GM12872 (cell line): ENCODE data around the gene ANKS1B.

Experiments used
- TF ChIP-seq, protein P1 (sequence below): IDR thresholded peaks from 3 replicates; pipeline ENCODE4 v1.5.1; 2011; ENCODE audit warnings: low read depth, mild to moderate bottlenecking, low read length, moderate library complexity; ENCODE audit not compliant: insufficient read depth

Gene ANKS1B

GRCh38 chr12:99680276-99680675 is 304.5 kb downstream of the ANKS1B start:
- TF ChIP-seq, protein P1, sequence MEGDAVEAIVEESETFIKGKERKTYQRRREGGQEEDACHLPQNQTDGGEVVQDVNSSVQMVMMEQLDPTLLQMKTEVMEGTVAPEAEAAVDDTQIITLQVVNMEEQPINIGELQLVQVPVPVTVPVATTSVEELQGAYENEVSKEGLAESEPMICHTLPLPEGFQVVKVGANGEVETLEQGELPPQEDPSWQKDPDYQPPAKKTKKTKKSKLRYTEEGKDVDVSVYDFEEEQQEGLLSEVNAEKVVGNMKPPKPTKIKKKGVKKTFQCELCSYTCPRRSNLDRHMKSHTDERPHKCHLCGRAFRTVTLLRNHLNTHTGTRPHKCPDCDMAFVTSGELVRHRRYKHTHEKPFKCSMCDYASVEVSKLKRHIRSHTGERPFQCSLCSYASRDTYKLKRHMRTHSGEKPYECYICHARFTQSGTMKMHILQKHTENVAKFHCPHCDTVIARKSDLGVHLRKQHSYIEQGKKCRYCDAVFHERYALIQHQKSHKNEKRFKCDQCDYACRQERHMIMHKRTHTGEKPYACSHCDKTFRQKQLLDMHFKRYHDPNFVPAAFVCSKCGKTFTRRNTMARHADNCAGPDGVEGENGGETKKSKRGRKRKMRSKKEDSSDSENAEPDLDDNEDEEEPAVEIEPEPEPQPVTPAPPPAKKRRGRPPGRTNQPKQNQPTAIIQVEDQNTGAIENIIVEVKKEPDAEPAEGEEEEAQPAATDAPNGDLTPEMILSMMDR, result no peak

DNA sequence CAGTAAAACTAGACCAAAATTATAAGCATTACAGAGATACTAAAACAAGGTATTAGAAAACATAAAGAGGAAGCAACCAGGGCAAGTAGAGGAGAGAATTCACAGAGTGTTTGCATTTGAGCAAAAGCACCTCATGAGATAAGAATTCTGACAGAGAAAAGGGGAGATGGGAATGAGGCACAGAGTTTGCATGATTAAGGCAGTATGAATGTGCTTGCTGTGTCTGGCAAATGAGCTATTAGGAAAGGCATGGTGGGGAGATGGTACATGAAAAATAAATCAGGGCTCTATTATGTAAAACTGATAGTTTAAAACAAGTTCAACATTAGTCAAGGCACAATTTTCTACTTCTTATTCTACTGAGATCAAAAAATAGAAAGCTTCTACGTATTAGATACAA is 314.1 kb downstream of the ANKS1B start:
- TF ChIP-seq, protein P1, result no peak

DNA sequence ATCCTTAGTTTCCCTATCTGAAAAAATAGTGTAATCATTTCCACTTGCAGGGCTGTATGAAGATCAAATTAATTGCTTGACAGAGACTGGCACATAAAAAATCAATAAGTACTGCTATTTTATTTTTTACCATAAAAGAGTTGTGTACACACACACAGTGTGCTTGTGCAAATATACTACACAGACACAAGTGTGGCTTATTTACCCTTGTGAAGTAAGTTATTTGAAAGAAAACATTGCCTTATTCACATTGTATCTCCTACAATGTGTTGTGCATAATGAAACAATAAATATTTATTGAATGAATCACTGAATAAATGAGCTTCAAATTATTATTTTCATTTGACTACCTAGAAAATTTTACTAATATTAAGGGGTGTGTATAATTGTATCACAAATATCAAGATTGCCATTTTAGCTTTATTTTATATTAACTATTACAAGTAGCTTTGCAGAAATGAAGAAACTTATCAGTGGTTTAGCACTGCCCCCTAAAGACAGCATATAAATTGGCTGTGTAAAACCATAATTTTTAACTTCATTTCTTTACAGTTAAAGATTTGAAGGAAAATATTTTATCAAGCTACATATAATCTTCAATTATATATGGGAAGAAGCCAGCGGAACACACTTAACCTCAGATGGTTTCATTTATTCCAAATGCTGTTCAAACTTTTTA is 325.9 kb downstream of the ANKS1B start:
- TF ChIP-seq, protein P1, result peak; percentile 30; the same call in 1 of the 3 replicates

DNA sequence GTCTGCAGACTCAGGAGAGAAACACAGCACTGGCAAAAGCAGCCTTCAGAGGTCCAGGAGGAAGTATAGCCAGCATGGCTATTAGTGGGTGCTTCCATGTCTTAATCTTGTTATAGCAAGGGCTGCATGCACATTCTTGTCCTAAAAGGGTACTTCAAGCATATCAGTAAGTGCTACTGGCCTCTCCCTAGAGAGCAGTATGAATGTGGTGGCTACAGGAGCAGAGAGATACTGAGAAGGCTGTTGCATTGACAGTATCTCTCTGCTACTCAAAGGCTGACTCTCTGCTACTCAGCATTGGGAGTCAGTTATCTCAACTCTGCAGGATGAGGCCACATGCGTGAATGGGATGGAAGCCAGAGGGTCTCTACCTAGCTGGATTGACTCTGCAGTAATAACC is 335.2 kb downstream of the ANKS1B start:
- TF ChIP-seq, protein P1, result no peak

DNA sequence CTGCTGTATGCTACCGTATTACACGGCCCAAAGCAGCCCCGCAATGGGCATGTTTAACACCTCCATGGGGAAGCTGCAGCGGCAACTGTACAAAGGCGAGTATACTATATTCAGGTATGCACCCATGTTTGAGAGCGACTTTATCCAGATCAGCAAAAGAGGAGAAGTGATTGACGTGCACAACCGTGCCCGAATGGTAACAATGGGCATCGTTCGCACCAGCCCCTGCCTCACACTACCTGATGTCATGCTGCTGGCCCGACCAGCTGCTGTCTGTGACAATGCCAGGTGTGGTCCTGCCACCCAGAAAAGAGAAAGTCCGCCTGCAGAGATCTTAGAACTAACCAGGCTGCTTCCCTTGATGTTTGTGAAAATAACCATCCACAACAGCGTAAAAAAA is 336.6 kb downstream of the ANKS1B start:
- TF ChIP-seq, protein P1, result no peak

DNA sequence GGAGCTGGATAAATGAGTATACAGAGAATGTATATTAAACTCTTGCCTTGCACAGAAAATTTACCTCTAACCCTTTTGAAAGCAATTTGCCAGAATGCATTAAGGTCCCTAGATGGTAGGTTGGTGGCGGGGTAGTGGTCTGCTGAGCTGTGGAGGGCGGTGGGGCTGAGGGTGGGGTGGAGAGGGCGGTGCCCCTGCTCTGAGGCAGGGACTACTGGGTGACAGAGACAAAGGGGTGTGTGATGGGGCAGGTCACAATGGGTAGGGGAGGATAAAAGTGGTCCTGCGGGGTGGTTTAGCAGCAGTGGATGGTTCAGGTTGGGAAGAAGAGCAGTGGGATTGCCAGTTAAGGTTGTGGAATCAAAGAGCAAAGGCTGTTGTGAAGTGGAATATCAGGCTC is 337.3 kb downstream of the ANKS1B start, which contains the start of gene GARIN6:
GARIN6 (plus strand) TSS at position 301 of the 400 bp plus-strand sequence. CDS start 422 bp downstream, outside the sequence.
- TF ChIP-seq, protein P1, result no peak

DNA sequence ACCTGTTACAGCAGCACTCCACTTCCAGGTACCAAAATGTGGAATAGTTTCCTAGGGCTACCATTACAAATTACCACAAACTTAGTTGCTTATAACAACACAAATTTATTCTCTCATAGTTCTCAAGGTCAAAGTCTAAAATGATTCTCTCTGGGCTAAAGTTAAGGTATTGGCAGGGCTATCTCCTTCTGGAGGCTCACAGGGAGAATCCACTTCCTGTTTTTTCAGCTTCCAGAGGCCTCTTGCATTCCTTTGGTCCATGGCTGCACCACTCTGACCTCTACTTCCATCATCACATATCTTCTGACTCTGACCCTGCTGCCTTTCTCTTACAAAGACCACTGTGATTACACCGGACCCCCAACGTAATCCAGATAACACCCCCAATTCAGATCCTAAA is 340.1 kb downstream of the ANKS1B start:
- TF ChIP-seq, protein P1, result no peak

GRCh38 chr12:99627459-99627858 is 357.3 kb downstream of the ANKS1B start:
- TF ChIP-seq, protein P1, result no peak
